ENCODE measurements around the gene NT5E. TPM values are rescaled to one million over a fixed set of nuclear protein-coding genes. Genes with fewer than 3 reads are reported as not detected.

Gene NT5E
- total RNA-seq, 4 donors from 2014 or later, result 14.7 to 40.6 (median 22.7) TPM

DNA sequence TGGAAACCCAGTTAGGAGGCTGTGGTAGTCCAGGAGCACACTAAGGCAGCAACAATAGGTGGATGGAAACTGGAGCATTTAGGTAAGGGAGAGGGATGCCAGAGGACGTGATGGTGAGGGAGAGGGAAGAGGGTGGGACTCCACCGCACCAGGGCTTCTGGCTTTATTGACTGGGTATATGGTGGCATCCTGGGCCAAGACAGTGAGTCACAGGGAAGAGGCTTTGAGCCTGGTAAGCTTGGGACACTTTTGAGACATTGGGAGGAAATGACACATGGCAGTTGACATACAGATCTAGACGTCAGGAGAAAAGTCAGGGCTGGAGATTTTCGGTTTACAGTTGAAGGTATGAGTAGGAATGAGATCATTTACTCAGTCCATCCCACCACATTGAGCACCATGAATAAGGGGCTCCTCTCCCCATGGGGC is 14.9 kb downstream of the NT5E start:
- Histone ChIP-seq H3K4me1 (peaks cover 0 to 21% (median 8%) of the 10 kb centered on the region in 4 donors), H3K4me3 (no peak overlapping the region), H3K36me3 (peaks cover 0 to 4% (median 0%) of the 10 kb centered on the region in 3 donors), H3K27ac (no peak overlapping the region), H3K27me3 (no peaks in the 10 kb centered on the region), H3K9me3 (no peaks in the 10 kb centered on the region)
- TF ChIP-seq, protein P1, sequence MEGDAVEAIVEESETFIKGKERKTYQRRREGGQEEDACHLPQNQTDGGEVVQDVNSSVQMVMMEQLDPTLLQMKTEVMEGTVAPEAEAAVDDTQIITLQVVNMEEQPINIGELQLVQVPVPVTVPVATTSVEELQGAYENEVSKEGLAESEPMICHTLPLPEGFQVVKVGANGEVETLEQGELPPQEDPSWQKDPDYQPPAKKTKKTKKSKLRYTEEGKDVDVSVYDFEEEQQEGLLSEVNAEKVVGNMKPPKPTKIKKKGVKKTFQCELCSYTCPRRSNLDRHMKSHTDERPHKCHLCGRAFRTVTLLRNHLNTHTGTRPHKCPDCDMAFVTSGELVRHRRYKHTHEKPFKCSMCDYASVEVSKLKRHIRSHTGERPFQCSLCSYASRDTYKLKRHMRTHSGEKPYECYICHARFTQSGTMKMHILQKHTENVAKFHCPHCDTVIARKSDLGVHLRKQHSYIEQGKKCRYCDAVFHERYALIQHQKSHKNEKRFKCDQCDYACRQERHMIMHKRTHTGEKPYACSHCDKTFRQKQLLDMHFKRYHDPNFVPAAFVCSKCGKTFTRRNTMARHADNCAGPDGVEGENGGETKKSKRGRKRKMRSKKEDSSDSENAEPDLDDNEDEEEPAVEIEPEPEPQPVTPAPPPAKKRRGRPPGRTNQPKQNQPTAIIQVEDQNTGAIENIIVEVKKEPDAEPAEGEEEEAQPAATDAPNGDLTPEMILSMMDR (IDR thresholded peaks at IDR 0.05), result no peak
- no peak for TF ChIP-seq POLR2A (IDR thresholded peaks at IDR 0.05)
- DNase-seq, result no peak

DNA sequence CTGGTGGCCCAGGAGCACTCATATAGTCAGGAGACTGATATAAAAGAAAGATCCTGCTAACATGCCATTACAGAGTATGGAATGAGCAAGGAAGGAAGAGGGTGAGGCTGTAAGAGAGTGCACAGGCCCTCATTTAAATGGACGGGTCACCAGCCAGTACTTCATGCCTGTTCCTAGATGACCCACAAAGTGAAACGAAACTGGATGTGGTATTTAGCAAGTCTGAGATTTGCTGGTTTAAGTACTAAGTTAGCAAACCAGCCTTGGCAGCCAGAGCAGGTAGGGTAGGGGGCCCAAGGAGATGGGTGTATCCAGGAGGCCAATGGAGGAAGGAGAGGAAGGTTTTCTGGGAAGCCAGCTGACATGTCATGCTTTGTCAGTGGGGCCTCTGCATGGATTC is 15.9 kb downstream of the NT5E start:
- Histone ChIP-seq H3K27me3 (no peaks in the 10 kb centered on the region), H3K9me3 (no peaks in the 10 kb centered on the region), H3K4me1 (peaks cover 0 to 16% (median 8%) of the 10 kb centered on the region in 4 donors), H3K4me3 (no peak overlapping the region), H3K36me3 (peaks cover 0 to 4% (median 0%) of the 10 kb centered on the region in 3 donors), H3K27ac (no peak overlapping the region)
- TF ChIP-seq POLR2A (IDR thresholded peaks at IDR 0.05), result no peak
- TF ChIP-seq, protein P1 (IDR thresholded peaks at IDR 0.05), result no peak
- no peak for DNase-seq

DNA sequence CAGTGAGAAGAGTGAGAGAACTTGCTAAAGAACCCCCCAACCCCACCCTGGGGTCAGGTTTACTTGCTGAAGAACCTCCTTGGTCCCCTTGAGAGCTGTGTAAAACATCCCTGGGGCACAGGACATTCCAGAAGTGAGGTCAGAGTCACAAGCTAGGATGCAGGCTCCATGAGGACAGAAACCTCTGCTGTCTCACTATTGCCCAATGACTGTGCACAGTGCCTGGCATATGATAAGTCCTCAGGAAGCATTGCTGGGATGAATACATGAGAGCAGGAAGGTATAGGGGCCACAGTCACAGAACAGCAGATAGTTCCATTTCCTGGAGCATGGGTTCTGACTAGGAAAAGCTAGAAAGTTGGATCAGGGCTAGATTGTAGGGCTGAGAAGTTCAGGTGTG is 18.4 kb downstream of the NT5E start:
- no peaks in the 10 kb centered on the region for H3K27me3 ChIP-seq
- H3K9me3 ChIP-seq, result no peaks in the 10 kb centered on the region
- no peak for TF ChIP-seq POLR2A (IDR thresholded peaks at IDR 0.05)
- TF ChIP-seq, protein P1 (IDR thresholded peaks at IDR 0.05), result no peak
- DNase-seq, result no peak
- H3K27ac ChIP-seq, result no peak overlapping the region
- H3K4me3 ChIP-seq, result no peak overlapping the region
- peaks cover 0 to 4% (median 0%) of the 10 kb centered on the region in 4 donors for H3K4me1 ChIP-seq
- peaks cover 0 to 4% (median 0%) of the 10 kb centered on the region in 3 donors for H3K36me3 ChIP-seq

DNA sequence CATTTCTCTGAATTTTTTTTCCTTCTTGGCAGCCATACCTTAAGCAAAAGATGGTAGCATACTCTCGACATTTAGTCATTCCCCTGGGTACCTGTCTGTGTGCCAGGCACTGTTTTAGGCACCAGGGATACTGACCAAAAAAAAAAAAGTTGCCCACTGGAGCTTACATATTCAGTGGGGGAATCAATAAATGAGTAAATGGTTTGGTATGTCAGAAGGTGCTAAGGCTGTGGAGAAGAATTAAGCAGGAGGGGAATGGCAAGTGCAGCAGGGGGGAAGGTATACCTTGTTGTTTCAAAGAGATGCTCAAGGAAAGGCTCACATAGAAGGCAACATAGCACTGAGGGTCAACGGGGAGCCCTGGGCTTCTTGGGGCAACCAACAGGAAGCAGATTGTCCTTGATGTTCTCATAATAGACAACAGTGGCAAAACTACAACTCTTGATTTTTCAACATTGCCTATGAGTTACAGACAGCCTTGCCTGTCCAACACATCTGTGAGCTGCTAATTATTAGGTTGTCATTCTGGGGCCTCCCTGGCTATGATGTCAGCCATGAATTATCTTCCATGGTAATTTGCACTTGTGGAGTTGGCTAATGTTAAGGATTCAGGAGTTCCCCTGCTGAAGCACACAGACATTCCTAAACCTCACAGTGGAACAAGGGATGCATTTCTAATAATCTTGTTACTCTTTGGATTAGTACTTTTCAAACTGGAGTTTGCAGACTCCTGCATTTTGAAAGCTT is 19.6 kb downstream of the NT5E start:
- Histone ChIP-seq H3K4me1 (peaks cover 0 to 4% (median 0%) of the 10 kb centered on the region in 4 donors), H3K27me3 (no peaks in the 10 kb centered on the region), H3K4me3 (no peak overlapping the region), H3K36me3 (peaks cover 0 to 4% (median 0%) of the 10 kb centered on the region in 3 donors), H3K9me3 (no peaks in the 10 kb centered on the region), H3K27ac (no peak overlapping the region)
- no peak for DNase-seq
- no peak for TF ChIP-seq POLR2A (IDR thresholded peaks at IDR 0.05)
- TF ChIP-seq, protein P1 (IDR thresholded peaks at IDR 0.05), result no peak

DNA sequence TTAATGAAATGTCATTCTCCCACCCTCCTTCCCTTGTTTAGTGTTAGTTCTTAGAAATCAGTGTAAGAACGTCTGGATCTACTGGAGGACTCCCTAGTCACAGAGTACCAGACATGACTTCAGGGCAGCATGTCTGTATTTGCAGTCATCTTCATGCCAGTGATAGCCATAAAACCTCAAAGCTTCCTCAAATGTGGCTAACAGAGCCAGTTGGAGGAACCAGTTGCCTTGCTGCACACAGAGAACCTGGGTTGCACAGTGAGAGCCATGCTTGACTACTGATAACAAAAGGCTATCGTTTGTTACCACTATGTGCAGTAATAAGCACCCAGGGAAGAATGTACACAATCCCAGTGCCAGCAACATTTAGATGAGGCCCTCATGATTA is 20.1 kb downstream of the NT5E start:
- H3K36me3 ChIP-seq, result peaks cover 0 to 4% (median 0%) of the 10 kb centered on the region in 3 donors
- DNase-seq, result no peak
- no peaks in the 10 kb centered on the region for H3K4me1 ChIP-seq
- TF ChIP-seq POLR2A (IDR thresholded peaks at IDR 0.05), result no peak
- TF ChIP-seq, protein P1 (IDR thresholded peaks at IDR 0.05), result no peak
- no peaks in the 10 kb centered on the region for H3K9me3 ChIP-seq
- H3K4me3 ChIP-seq, result no peak overlapping the region
- no peak overlapping the region for H3K27ac ChIP-seq
- H3K27me3 ChIP-seq, result no peaks in the 10 kb centered on the region
